H1 (cell line): ENCODE results near the gene SUDS3. TPM values are rescaled to one million over a fixed set of nuclear protein-coding genes. Genes with fewer than 3 reads are reported as not detected.

Experiments used
- CTCF ChIA-PET: fragments of 300-600 bp; sonication (Branson Sonifier 250); formaldehyde crosslinking; loops from one replicate; lab custom pipeline; 2021; ENCODE audit not compliant: partially characterized antibody; lab: Charles Lee
- POLR2A ChIA-PET: fragments of 300-600 bp; sonication (Branson Sonifier 250); formaldehyde crosslinking; loops from one replicate; lab custom pipeline; 2021; ENCODE audit warnings: inconsistent platforms; ENCODE audit not compliant: partially characterized antibody; lab: Charles Lee
- DNase-seq, 2 experiments: peaks; one replicate each; pipeline versions ENCODE4 v3.0.0 to v3.0.0-alpha.2; 2010 to 2022; ENCODE audit warnings: low spot score in 2 of 2, low read depth in 1 of 2, mixed read lengths in 1 of 2
- FAIRE-seq: peaks from 2 replicates; lab custom pipeline; 2011; peaks lifted over from hg19 to GRCh38; lab: Jason Lieb, UNC
- H2AFZ ChIP-seq: 2 replicates; pipeline ENCODE4 v1.8.1; 2012; ENCODE audit warnings: low read length, inconsistent platforms
- H2AK5ac ChIP-seq: 2 replicates; pipeline ENCODE4 v1.6.1; 2013; ENCODE audit warnings: low read depth, low read length
- H2BK120ac ChIP-seq: replicated peaks from 2 replicates; pipeline ENCODE3; 2013; ENCODE audit warnings: low read depth, low read length, inconsistent platforms
- H2BK12ac ChIP-seq: 2 replicates; pipeline ENCODE4 v1.6.1; 2013; ENCODE audit warnings: low read depth, low read length
- H2BK15ac ChIP-seq: 2 replicates; pipeline ENCODE4 v1.6.1; 2013; ENCODE audit warnings: low read length
- H2BK20ac ChIP-seq: 2 replicates; pipeline ENCODE4 v1.6.1; 2013; ENCODE audit warnings: low read length
- H2BK5ac ChIP-seq: 2 replicates; pipeline ENCODE4 v1.6.1; 2013; ENCODE audit warnings: low read depth, low read length
- H3K14ac ChIP-seq: 2 replicates; pipeline ENCODE4 v1.6.1; 2013; ENCODE audit warnings: inconsistent platforms; ENCODE audit not compliant: insufficient read length
- H3K18ac ChIP-seq: 2 replicates; pipeline ENCODE4 v1.6.1; 2013; ENCODE audit warnings: low read length; ENCODE audit errors: extremely low read depth
- H3K23ac ChIP-seq: 2 replicates; pipeline ENCODE4 v1.6.1; 2013; ENCODE audit warnings: inconsistent platforms; ENCODE audit not compliant: insufficient read length
- H3K23me2 ChIP-seq: 2 replicates; pipeline ENCODE4 v1.6.1; 2013; ENCODE audit warnings: low read depth, low read length
- H3K27ac ChIP-seq: 2 replicates; pipeline ENCODE4 v1.6.1; 2011; ENCODE audit warnings: low read depth, low read length, inconsistent platforms
- H3K27me3 ChIP-seq, 4 experiments: replicated peaks in 1 of 4; 1 replicate in 1 of 4; 2 replicates in 3 of 4; pipeline versions ENCODE4 v1.6.1 to v1.8.1; 2011 to 2013; ENCODE audit warnings: low read length in 3 of 4, mild to moderate bottlenecking in 3 of 4, inconsistent platforms in 2 of 4, mixed read lengths in 2 of 4, moderate library complexity in 1 of 4; ENCODE audit not compliant: control insufficient read depth in 3 of 4, insufficient read depth in 3 of 4; ENCODE audit errors: extremely low read depth in 1 of 4
- H3K36me3 ChIP-seq, 4 experiments: 2 replicates each; pipeline versions ENCODE4 v1.6.1 to v1.8.1; 2011 to 2013; ENCODE audit warnings: mild to moderate bottlenecking in 4 of 4, low read length in 3 of 4, moderate library complexity in 2 of 4, control low read depth in 1 of 4, inconsistent platforms in 1 of 4; ENCODE audit not compliant: insufficient read depth in 4 of 4, control insufficient read depth in 2 of 4
- H3K4ac ChIP-seq: replicated peaks from 2 replicates; pipeline ENCODE3; 2013; ENCODE audit warnings: low read length, low read depth, mixed read lengths, inconsistent platforms; ENCODE audit not compliant: insufficient read length
- H3K4me1 ChIP-seq, 4 experiments: replicated peaks in 1 of 4; 1 replicate in 1 of 4; 2 replicates in 3 of 4; pipeline versions ENCODE4 v1.6.1 to v1.8.1; 2011 to 2013; ENCODE audit warnings: low read length in 3 of 4, inconsistent platforms in 2 of 4, mixed read lengths in 1 of 4; ENCODE audit not compliant: insufficient read depth in 4 of 4, control insufficient read depth in 3 of 4
- H3K4me2 ChIP-seq, 2 experiments: 2 replicates each; pipeline versions ENCODE4 v1.6.1 to v1.8.1; 2011 to 2013; ENCODE audit warnings: low read depth in 2 of 2, low read length in 2 of 2, control low read depth in 1 of 2, inconsistent platforms in 1 of 2, mild to moderate bottlenecking in 1 of 2; ENCODE audit not compliant: insufficient read depth in 1 of 2
- H3K4me3 ChIP-seq, 4 experiments: fragments of 200-600, 300-600 bp in 1 of 4; sonication (generic), shearing (Covaris generic), sonication (Bioruptor Twin) in 1 of 4; 2 replicates each; pipeline versions ENCODE4 v1.5.1 to v1.8.1; 2011 to 2016; ENCODE audit warnings: low read length in 4 of 4, low read depth in 3 of 4, control low read depth in 2 of 4, inconsistent platforms in 2 of 4, mild to moderate bottlenecking in 2 of 4, mixed read lengths in 1 of 4, moderate library complexity in 1 of 4; ENCODE audit not compliant: insufficient read depth in 2 of 4; ENCODE audit errors: extremely low read depth in 1 of 4
- H3K56ac ChIP-seq: replicated peaks from 2 replicates; pipeline ENCODE3; 2013; ENCODE audit warnings: low read depth, mild to moderate bottlenecking, mixed read lengths, low read length, inconsistent platforms; ENCODE audit not compliant: insufficient read length
- H3K79me1 ChIP-seq: 2 replicates; pipeline ENCODE4 v1.6.1; 2013; ENCODE audit warnings: low read depth, low read length, control low read depth
- H3K79me2 ChIP-seq, 2 experiments: 2 replicates each; pipeline versions ENCODE4 v1.6.1 to v1.8.1; 2012 to 2013; ENCODE audit warnings: low read length in 2 of 2, mild to moderate bottlenecking in 2 of 2, inconsistent platforms in 1 of 2; ENCODE audit not compliant: insufficient read depth in 2 of 2, control insufficient read depth in 1 of 2
- H3K9ac ChIP-seq, 4 experiments: replicated peaks in 1 of 4; 1 replicate in 1 of 4; 2 replicates in 3 of 4; pipeline versions ENCODE4 v1.6.1 to v1.8.1; 2011 to 2013; ENCODE audit warnings: low read depth in 3 of 4, low read length in 3 of 4, control low read depth in 2 of 4, mild to moderate bottlenecking in 2 of 4, moderate library complexity in 2 of 4, inconsistent platforms in 1 of 4; ENCODE audit errors: extremely low read depth in 1 of 4
- H3K9me3 ChIP-seq, 2 experiments: 2 replicates each; pipeline versions ENCODE4 v1.6.1 to v1.8.1; 2012 to 2013; ENCODE audit warnings: mild to moderate bottlenecking in 2 of 2, moderate library complexity in 2 of 2, control low read depth in 1 of 2, inconsistent platforms in 1 of 2, low read depth in 1 of 2, low read length in 1 of 2, mixed read lengths in 1 of 2; ENCODE audit not compliant: insufficient read depth in 2 of 2
- H4K20me1 ChIP-seq, 2 experiments: replicated peaks in 1 of 2; 2 replicates each; pipeline versions ENCODE3 to v1.8.1; 2011 to 2013; ENCODE audit warnings: inconsistent platforms in 2 of 2, low read length in 2 of 2, mild to moderate bottlenecking in 1 of 2; ENCODE audit not compliant: insufficient read depth in 2 of 2, control insufficient read depth in 1 of 2
- H4K5ac ChIP-seq: 2 replicates; pipeline ENCODE4 v1.6.1; 2013; ENCODE audit warnings: low read length, low read depth, mixed read lengths, inconsistent platforms; ENCODE audit not compliant: insufficient read length
- H4K8ac ChIP-seq: 2 replicates; pipeline ENCODE4 v1.8.0; 2013; ENCODE audit warnings: mild to moderate bottlenecking, moderate library complexity, low read length, inconsistent platforms; ENCODE audit not compliant: insufficient read depth; ENCODE audit errors: extremely low read depth
- H4K91ac ChIP-seq: replicated peaks from 2 replicates; pipeline ENCODE3; 2013; ENCODE audit warnings: low read length, mixed read lengths, inconsistent platforms; ENCODE audit not compliant: insufficient read length
- KDM4A ChIP-seq: IDR thresholded peaks from one replicate; pipeline ENCODE4 v1.7.1; 2012; ENCODE audit warnings: low read depth, mild to moderate bottlenecking, moderate library complexity, low read length, inconsistent platforms; ENCODE audit not compliant: severe bottlenecking
- POU5F1 ChIP-seq: IDR thresholded peaks from 2 replicates; pipeline ENCODE4 v1.6.1; 2011; ENCODE audit warnings: low read depth, mild to moderate bottlenecking, low read length, moderate library complexity
- TAF1 ChIP-seq: IDR thresholded peaks from 2 replicates; pipeline ENCODE4 v1.6.1; 2011; ENCODE audit warnings: mild to moderate bottlenecking, low read depth, low read length
- WGBS, 2 experiments: shearing (Covaris generic) in 1 of 2; methylation state at CpG; one replicate each; pipeline versions ENCODE4 v1.1.6 to v1.1.7; 2013 to 2015; ENCODE audit warnings: low lambda C conversion rate in 2 of 2, mixed read lengths in 2 of 2, inconsistent platforms in 1 of 2, low coverage in 1 of 2, missing lambda C conversion rate in 1 of 2; ENCODE audit not compliant: insufficient replicate concordance in 2 of 2, insufficient coverage in 1 of 2, insufficient read length in 1 of 2; ENCODE audit errors: extremely low coverage in 1 of 2, missing lambda C conversion rate in 1 of 2; 5-methylcytosine and 5-hydroxymethylcytosine counted together
- polyA plus RNA-seq, 7 experiments: library from polyadenylated mRNA; depleted of rRNA in 3 of 7; stranded (reverse) in 5 of 7; unstranded in 2 of 7; fragments of >200 nt in 5 of 7; fragments of 200-250 nt in 2 of 7; gene quantifications; 1 replicate in 5 of 7; 2 replicates in 1 of 7; 4 replicates in 1 of 7; pipeline versions ENCODE4 v1.2.1 to v1.2.3, GENCODE V29; 2011 to 2013; ENCODE audit warnings: missing spikeins in 2 of 7, mixed read lengths in 2 of 7
- total RNA-seq: library from RNA; stranded (reverse); fragmentation: NEBNext Ultra II Directional; extraction: Animal tissue kit (Norgen Biotek cat#: 25700); gene quantifications from 2 replicates; pipeline ENCODE4 v1.2.1, GENCODE V29; 2021

Gene SUDS3
- total and polyA plus RNA-seq, 2 of the 8 experiments (the other 6 are each of a cell fraction or from before 2014, with no cell fraction given) = 30.0 to 58.7 TPM

DNA sequence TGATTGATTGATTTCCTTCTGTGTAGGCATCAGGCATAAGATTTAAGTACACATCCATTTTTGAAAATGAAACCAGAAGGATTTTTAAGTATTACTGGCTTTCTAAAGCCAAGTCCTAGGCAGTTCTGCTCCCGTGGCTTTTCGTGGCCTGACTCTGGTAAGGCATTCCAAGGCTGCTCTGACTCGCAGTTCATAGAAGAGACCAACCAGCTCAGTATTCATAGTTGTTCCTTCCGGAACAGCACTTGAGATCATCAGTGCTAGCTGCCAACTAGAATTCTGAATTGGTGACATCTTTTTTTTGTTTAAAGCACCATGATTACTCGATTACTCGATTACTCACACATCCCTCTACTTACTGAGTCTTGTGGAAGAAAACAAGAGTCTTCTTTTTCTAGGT lies 25.9 kb downstream of the SUDS3 start:
- H2AFZ ChIP-seq = no peak overlapping the region
- H3K4me2 ChIP-seq = no peak overlapping the region
- H3K79me1 ChIP-seq = no peaks in the 10 kb centered on the region; the same call in 1 of the 2 replicates
- H4K5ac ChIP-seq = no peak overlapping the region
- no peaks in the 10 kb centered on the region for H3K4me1 ChIP-seq
- no peaks in the 10 kb centered on the region for H3K23me2 ChIP-seq
- no peak overlapping the region for H2BK5ac ChIP-seq
- FAIRE-seq = no peak
- H3K36me3 ChIP-seq = peaks cover 10 to 55% (median 44%) of the 10 kb centered on the region in 4 experiments
- H3K18ac ChIP-seq = no peak overlapping the region
- no peak for TF ChIP-seq TAF1
- no peak for TF ChIP-seq KDM4A
- no peak for TF ChIP-seq POU5F1
- no peak overlapping the region for H3K23ac ChIP-seq
- H4K8ac ChIP-seq = no peak overlapping the region
- H2BK20ac ChIP-seq = no peak overlapping the region
- H2BK120ac ChIP-seq = no peak overlapping the region
- H3K4ac ChIP-seq = no peak overlapping the region
- no peak overlapping the region for H3K4me3 ChIP-seq
- no peak overlapping the region for H3K14ac ChIP-seq
- no peak overlapping the region for H2BK12ac ChIP-seq
- ChIA-PET POLR2A (no interaction called here), CTCF (interaction anchor here (1.1 kb wide), 1 partner anchor 302 kb away, joined by 3 read pairs; no protein-coding TSS in a partner anchor)
- no peak overlapping the region for H2AK5ac ChIP-seq
- no peak overlapping the region for H4K91ac ChIP-seq
- 92% methylated on average over 6 of the region's 6 CpGs; no CpG with 5 or more reads in 1 of the 2 experiments for whole genome bisulfite sequencing, 2 experiments
- no peaks in the 10 kb centered on the region for H3K9me3 ChIP-seq
- no peak for DNase-seq
- no peak overlapping the region for H2BK15ac ChIP-seq
- H3K27ac ChIP-seq = no peak overlapping the region
- H4K20me1 ChIP-seq = peaks cover 0 to 5% of the 10 kb centered on the region in 2 experiments
- H3K56ac ChIP-seq = no peak overlapping the region
- no peaks in the 10 kb centered on the region for H3K27me3 ChIP-seq
- H3K79me2 ChIP-seq = no peaks in the 10 kb centered on the region
- H3K9ac ChIP-seq = no peak overlapping the region
